HG03060 (cell line): ENCODE data around the gene CDC42EP4.

Source experiments
- ATAC-seq: cut with Tn5 transposase; IDR thresholded peaks from one replicate; pipeline ENCODE4 v1.9.1; 2021; ENCODE audit warnings: low read depth, moderate number of reproducible peaks; ENCODE audit not compliant: unreplicated experiment

Gene CDC42EP4

DNA sequence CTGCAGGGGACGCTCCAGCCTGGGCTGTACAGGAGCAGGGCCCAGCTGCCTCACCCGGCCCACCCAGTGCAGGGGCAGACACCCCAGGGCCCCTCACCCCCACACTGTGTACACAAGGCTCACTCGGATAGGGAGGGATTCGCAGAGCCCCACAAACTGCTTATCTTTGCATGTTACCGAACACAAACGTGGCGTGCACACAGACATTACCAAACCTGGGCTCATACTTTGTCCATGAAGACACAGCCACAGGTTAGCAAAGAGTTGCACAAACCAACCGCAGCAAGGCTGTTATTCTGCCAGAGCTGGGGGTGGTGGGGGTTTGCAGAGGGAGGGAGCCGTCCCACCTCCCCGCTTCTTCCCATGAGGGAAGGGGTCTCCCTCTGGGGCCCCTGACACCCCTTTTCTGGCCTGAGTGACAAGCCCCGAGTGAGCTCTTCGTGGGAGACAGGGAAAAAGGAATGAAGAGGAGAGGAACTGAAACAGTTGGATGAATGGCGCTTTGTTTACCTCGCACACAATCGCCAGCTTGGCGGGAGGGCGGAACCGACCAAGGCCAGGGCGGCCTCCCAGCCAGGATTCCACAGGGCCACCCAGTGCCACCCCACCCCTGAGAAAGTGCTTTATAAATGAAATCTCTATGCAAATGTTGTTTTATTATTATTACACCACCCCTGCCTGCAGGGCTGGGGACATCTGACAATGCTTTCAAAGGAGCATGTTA is 49.7 kb downstream of the CDC42EP4 start:
- ATAC-seq, result no peak

- ATAC-seq, result no peak
Observed at GRCh38 chr17:73261617-73261951, 50.2 kb downstream of the CDC42EP4 start, which contains the start of gene CPSF4L. TSS of gene CPSF4L (minus strand) at chr17:73261880. CDS start at chr17:73261818, 62 bp downstream.

DNA sequence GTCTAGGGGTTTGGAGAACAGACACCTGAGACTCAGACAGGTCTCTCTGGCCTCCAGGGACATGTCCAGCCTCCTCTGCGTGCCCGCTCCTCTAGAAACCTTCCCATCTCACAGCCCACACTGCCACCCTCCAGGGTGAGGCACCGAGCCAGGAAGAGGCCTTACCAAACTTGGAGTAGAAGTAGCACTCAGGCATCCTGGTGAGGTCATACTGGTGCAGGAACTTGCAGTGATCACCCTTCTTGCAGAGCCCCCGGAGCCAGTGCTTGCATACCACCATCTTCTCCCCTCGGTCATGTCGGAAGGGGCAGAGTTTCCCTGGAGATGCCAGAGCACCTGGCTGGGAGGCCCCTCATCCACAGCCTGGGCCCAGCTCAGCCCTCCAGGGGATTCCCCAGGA is 54.3 kb downstream of the CDC42EP4 start:
- ATAC-seq, result no peak

DNA sequence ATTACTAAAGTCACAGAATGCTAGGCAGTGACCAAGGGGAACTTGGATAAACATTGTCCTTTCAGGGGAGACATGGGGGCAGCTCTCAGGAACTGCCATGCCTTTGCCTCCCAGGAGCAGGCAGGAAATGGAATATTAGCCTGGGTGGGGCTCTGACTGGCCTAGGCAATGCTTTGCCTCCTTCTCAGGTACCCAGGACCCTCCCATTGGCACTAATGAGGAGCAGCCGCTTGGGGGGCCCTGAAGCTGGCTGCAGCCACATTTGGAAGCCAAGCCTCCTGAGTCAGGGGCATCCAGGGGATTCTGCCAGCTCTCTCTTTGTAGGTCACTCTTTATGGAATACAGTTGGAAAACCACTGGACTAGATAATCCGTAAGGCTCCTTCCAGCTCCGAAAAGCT is 55.6 kb downstream of the CDC42EP4 start:
- no peak for ATAC-seq

DNA sequence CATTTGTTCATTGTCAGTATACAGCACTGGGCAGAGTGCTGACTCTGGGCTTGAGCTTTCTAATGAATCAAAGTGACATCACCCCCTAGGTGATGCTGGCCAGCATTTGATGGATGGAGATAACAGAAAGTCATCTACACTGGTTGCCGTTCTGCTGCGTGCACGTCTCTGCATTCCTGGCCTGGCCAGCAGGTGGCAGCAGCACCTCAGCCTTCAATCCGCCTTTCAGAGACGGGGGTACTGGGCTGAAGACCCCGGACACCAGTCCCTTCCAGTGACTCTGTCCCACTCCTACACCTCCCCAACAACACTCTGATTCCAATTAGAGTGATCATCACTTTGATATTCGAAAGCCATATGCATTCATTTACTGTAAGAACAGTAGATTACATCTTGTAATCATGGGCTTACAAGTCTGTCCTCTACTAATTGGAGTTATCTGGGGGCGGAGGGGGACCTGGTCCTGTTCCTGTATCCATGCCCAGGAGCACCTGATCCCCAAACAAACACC is 56.1 kb downstream of the CDC42EP4 start:
- no peak for ATAC-seq

DNA sequence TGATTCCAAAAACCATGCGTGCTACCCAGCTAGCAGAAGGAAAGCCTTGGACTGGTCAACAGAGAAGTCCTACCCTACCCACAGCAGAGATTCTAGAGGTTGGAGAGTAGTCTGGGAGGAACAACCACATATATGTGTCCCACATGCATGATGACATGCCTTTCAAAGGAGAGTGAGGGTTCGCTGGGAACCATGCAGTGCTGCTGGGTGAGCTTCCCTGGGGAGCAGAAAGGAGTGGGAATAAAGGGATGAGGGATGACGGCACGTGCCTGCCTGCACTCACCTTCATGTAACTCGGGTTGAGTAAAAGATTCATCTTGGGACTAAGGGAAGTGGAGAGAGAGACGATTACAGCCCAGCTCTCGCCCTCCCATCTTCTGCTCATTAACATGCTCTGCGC is 59.9 kb downstream of the CDC42EP4 start:
- no peak for ATAC-seq

GRCh38 chr17:73250851-73251640 is 60.8 kb downstream of the CDC42EP4 start:
- ATAC-seq, result no peak

DNA sequence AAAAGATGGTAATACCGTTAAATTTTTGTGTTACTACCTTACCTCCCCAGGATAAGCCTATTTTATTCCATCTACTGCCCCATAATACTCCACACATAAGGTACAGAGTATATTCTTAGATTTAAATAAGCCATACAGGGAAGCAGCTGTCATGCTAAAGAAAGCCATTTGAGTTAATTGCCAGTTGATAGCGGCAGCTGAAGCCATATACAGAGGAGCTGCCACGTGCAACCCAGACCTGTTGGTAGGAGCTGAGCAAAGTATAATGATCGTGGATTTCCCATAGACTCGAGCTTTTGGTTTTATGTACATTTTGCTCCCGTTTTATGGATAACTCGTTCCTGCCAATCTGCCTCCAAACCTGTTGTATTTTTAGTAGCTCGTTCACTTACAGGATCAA is 62.1 kb downstream of the CDC42EP4 start:
- ATAC-seq, result no peak

DNA sequence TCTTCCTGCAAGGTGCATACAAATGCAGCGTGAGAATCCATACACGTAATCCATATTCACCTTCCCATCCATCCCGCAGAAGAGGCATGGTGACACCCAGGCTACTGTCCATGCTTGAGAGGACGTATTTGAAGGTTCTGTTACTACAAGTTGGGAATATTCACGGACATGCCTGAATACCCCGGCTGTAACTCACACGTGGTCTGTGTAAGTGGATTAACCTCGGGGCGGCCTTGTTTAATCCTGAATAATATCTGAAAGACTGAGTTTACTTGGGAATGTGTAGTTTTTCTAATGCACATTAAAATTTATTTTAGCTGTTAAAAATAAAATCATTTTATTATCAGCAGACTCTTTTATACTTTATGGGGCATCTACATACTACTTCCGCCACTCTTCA is 63.3 kb downstream of the CDC42EP4 start:
- ATAC-seq, result no peak

- no peak for ATAC-seq
Observed at GRCh38 chr17:73247726-73248125, 64.1 kb downstream of the CDC42EP4 start.

DNA sequence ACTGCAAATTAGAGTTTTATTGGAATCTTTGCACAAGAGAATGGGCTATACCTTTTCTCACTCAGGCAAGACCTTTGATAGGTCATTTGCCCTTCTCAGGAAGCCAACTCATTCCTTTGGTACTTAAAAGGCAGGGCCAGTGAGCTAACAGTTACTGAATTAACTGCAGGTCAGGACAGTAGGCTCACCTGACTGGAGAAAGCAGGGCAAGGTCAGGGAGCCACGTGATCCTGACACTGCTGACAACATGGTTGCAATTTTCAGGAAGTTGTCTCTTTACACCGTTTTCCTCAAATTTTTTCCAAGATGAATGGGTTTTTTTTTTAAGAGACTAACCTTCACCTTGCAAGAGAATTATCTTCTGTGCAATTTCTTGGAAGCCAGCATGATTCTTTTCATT is 71.2 kb downstream of the CDC42EP4 start:
- ATAC-seq, result no peak

DNA sequence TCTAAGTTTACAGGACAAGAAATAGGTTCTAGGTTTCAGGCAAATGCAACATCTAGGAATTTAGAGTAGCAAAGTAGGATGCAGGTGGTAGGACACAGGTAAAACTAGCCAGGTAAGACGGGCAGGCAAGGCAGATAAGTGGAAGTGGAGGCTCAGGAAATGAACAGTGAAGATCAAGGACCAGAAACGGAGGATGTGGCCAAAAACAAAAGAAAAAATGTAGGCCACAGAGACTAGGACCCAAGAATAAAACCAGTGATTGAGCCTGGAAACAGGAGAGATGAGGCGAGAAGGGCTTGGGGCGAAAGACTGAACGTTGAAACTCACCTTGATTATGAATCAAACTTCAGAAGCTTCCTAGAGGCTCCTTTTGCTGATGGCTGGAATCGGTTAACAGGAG is 74.1 kb downstream of the CDC42EP4 start:
- no peak for ATAC-seq

DNA sequence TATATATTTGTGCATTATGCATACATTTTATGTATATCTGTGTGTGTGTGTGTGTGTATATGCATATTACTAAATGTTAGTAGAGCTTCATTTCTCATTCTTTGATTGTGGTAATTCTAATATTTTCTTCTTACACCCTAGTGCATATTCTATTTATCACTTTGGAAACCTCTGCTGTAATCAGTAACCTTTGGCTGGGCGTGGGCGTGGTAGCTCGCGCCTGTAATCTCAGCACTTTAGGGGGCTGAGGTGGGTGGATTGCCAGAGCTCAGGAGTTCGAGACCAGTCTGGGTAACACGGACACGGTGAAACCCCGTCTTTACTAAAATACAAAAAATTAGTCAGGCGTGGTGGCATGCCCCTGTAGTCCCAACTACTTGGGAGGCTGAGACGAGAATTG is 77.1 kb downstream of the CDC42EP4 start:
- ATAC-seq, result no peak
